HG03521 (cell line): ENCODE data around the gene ACAD10.

ENCODE experiments used
- ATAC-seq: cut with Tn5 transposase; IDR thresholded peaks from one replicate; pipeline ENCODE4 v1.9.1; 2021; ENCODE audit warnings: mild to moderate bottlenecking, moderate library complexity; ENCODE audit not compliant: unreplicated experiment

Gene ACAD10

GRCh38 chr12:111806304-111806703, 120.5 kb downstream of the ACAD10 start:
- no peak for ATAC-seq
